Effector memory CD8-positive, alpha-beta T cell (primary cell): Measurements from ENCODE around the gene SF3B6.
A peak's percentile ranks its signal among the peaks of the same experiment; 100 is the strongest.
"Not testable (repeated sequence)": the region's sequence is repeated elsewhere in the genome, so short reads cannot be mapped to it uniquely, and the experiment has no call there.

Experiments used
- ATAC-seq: fragments of 150-1000 bp; cut with Tn5 transposase; replicated peaks from 2 replicates; pipeline ENCODE4 v1.10.0; 2021; ENCODE audit warnings: mild to moderate bottlenecking, moderate library complexity
- DNase-seq, 3 experiments: peaks; one replicate each; pipeline ENCODE4 v3.0.0; 2021
- H3K27ac Mint-ChIP-seq, 2 donors: one replicate each; pipeline ENCODE4 v1.8.0; 2022; ENCODE audit warnings: mild to moderate bottlenecking in 2 of 2, mixed read lengths in 2 of 2, moderate library complexity in 2 of 2
- H3K27me3 Mint-ChIP-seq, 2 donors: one replicate each; pipeline ENCODE4 v1.8.0; 2022; ENCODE audit warnings: mixed read lengths in 2 of 2
- H3K36me3 Mint-ChIP-seq: one replicate; pipeline ENCODE4 v1.8.0; 2022; ENCODE audit warnings: mild to moderate bottlenecking, moderate library complexity, mixed read lengths; ENCODE audit not compliant: insufficient read depth
- H3K4me1 Mint-ChIP-seq, 2 donors: one replicate each; pipeline ENCODE4 v1.8.0; 2022; ENCODE audit warnings: low read depth in 2 of 2, mixed read lengths in 2 of 2
- H3K4me3 Mint-ChIP-seq, 2 donors: one replicate each; pipeline ENCODE4 v1.8.0; 2022; ENCODE audit warnings: mild to moderate bottlenecking in 2 of 2, mixed read lengths in 2 of 2, moderate library complexity in 2 of 2
- H3K9me3 Mint-ChIP-seq, 2 donors: one replicate each; pipeline ENCODE4 v1.8.0; 2022; ENCODE audit warnings: mixed read lengths in 2 of 2

Gene SF3B6

GRCh38 chr2:24106786-24107185 is 30.7 kb upstream of the SF3B6 start:
- no peak overlapping the region for H3K27ac Mint-ChIP-seq
- DNase-seq (no peak), ATAC-seq (no peak)
- H3K36me3 Mint-ChIP-seq, result no peaks in the 10 kb centered on the region
- H3K4me1 Mint-ChIP-seq, result no peaks in the 10 kb centered on the region
- H3K9me3 Mint-ChIP-seq, result peaks cover 4 to 11% of the 10 kb centered on the region in 2 donors
- no peaks in the 10 kb centered on the region for H3K27me3 Mint-ChIP-seq
- no peak overlapping the region for H3K4me3 Mint-ChIP-seq

DNA sequence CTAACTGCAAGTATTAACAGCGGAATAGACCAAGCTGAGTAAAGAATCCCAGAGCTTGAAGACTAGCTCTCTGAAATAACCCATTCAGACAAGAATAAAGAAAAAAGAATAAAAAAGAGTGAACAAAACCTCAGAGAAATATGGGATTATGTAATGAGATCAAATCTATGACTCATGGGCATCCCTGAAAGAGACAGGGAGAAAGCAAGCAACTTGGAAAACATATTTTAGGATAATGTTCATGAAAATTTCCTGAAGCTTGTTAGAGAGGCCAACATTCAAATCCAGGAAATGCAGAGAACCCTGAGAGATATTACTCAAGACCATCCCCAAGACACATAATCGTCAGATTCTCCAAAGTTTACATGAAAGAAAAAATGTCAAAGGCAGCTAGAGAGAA is 29.7 kb upstream of the SF3B6 start:
- DNase-seq (no peak), ATAC-seq (no peak)
- peaks cover 4 to 11% of the 10 kb centered on the region in 2 donors for H3K9me3 Mint-ChIP-seq
- no peaks in the 10 kb centered on the region for H3K27me3 Mint-ChIP-seq
- no peak overlapping the region for H3K4me3 Mint-ChIP-seq
- no peaks in the 10 kb centered on the region for H3K36me3 Mint-ChIP-seq
- no peaks in the 10 kb centered on the region for H3K4me1 Mint-ChIP-seq
- H3K27ac Mint-ChIP-seq, result no peak overlapping the region

- H3K36me3 Mint-ChIP-seq, result no peaks in the 10 kb centered on the region
- no peak overlapping the region for H3K27ac Mint-ChIP-seq
- ATAC-seq (no peak), DNase-seq (no peak)
- H3K4me3 Mint-ChIP-seq, result no peak overlapping the region
- H3K27me3 Mint-ChIP-seq, result no peaks in the 10 kb centered on the region
- peaks cover 4 to 11% of the 10 kb centered on the region in 2 donors for H3K9me3 Mint-ChIP-seq
- no peaks in the 10 kb centered on the region for H3K4me1 Mint-ChIP-seq
Observed at GRCh38 chr2:24104906-24105305, 28.8 kb upstream of the SF3B6 start.

GRCh38 chr2:24104110-24104650 is 28.1 kb upstream of the SF3B6 start:
- DNase-seq (no peak), ATAC-seq (no peak)
- H3K9me3 Mint-ChIP-seq, result peaks cover 4 to 11% of the 10 kb centered on the region in 2 donors
- H3K27me3 Mint-ChIP-seq, result no peaks in the 10 kb centered on the region
- no peak overlapping the region for H3K27ac Mint-ChIP-seq
- no peaks in the 10 kb centered on the region for H3K36me3 Mint-ChIP-seq
- H3K4me3 Mint-ChIP-seq, result no peak overlapping the region
- no peaks in the 10 kb centered on the region for H3K4me1 Mint-ChIP-seq

- DNase-seq (no peak), ATAC-seq (no peak)
- H3K4me1 Mint-ChIP-seq, result no peaks in the 10 kb centered on the region
- no peaks in the 10 kb centered on the region for H3K27me3 Mint-ChIP-seq
- H3K4me3 Mint-ChIP-seq, result no peak overlapping the region
- H3K9me3 Mint-ChIP-seq, result peaks cover 0 to 13% of the 10 kb centered on the region in 2 donors
- H3K36me3 Mint-ChIP-seq, result no peaks in the 10 kb centered on the region
- no peak overlapping the region for H3K27ac Mint-ChIP-seq
Observed at GRCh38 chr2:24102677-24103076, 26.6 kb upstream of the SF3B6 start.

DNA sequence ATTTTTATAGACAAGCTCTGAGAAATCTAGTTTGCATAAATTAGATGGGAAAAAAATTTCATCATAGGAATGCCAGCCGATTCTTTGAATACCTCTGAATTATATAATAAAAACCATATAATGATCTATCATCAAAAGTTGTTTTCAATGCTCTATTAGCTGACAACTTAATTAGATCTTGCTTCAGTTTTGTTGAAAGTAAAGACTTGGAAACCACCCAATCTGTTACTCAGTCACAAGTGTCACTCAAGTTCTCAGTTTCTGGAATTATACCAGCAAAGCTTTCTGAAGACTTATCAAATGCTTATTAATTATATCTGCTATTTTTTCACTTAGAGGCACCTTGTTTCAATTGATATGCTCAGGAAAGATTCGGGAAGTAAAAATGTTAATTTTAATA is 25.9 kb upstream of the SF3B6 start:
- Mint-ChIP-seq H3K9me3 (peaks cover 0 to 11% of the 10 kb centered on the region in 2 donors), H3K27me3 (no peaks in the 10 kb centered on the region), H3K4me3 (no peak overlapping the region), H3K36me3 (peaks cover 5% of the 10 kb centered on the region), H3K4me1 (no peaks in the 10 kb centered on the region), H3K27ac (no peak overlapping the region)
- ATAC-seq, result no peak
- DNase-seq, result no peak

DNA sequence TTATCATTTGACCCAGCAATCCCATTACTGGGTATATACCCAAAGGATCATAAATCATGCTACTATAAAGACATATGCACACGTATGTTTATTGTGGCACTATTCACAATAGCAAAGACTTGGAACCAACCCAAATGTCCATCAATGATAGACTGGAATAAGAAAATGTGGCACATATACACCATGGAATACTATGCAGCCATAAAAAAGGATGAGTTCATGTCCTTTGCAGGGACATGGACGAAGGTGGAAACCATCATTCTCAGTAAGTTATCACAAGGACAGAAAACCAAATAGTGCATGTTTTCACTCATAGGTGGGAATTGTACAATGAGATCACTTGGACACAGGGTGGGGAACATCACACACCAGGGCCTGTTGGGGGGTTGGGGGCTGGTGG is 24.6 kb upstream of the SF3B6 start:
- not testable (repeated sequence) for H3K36me3 Mint-ChIP-seq, H3K9me3 Mint-ChIP-seq, ATAC-seq, H3K27me3 Mint-ChIP-seq, DNase-seq, H3K4me1 Mint-ChIP-seq, H3K4me3 Mint-ChIP-seq, H3K27ac Mint-ChIP-seq

DNA sequence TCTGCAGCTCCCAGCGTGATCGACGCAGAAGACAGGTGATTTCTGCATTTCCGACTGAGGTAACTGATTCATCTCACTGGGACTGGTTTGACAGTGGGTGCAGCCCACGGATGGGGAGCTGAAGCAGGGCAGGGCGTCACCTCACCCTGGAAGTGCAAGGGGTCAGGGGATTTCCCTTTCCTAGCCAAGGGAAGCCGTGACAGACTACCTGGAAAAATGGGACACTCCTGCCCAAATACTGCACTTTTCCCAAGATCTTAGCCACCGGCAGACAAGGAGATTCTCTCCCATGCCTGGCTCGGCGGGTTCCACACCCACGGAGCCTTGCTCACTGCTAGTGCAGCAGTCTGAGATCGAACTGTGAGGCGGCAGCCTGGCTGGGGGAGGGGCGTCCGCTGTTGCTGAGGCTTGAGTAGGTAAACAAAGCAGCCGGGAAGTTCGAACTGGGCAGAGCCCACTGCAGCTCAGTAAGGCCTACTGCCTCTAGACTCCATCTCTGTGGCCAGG is 19.1 kb upstream of the SF3B6 start:
- not testable (repeated sequence) for DNase-seq, ATAC-seq, H3K36me3 Mint-ChIP-seq, H3K27ac Mint-ChIP-seq, H3K9me3 Mint-ChIP-seq, H3K27me3 Mint-ChIP-seq, H3K4me1 Mint-ChIP-seq, H3K4me3 Mint-ChIP-seq

GRCh38 chr2:24093270-24093669 is 17.1 kb upstream of the SF3B6 start:
- not testable (repeated sequence) for H3K4me1 Mint-ChIP-seq, H3K4me3 Mint-ChIP-seq, H3K27me3 Mint-ChIP-seq, H3K9me3 Mint-ChIP-seq, DNase-seq, H3K36me3 Mint-ChIP-seq, ATAC-seq, H3K27ac Mint-ChIP-seq

DNA sequence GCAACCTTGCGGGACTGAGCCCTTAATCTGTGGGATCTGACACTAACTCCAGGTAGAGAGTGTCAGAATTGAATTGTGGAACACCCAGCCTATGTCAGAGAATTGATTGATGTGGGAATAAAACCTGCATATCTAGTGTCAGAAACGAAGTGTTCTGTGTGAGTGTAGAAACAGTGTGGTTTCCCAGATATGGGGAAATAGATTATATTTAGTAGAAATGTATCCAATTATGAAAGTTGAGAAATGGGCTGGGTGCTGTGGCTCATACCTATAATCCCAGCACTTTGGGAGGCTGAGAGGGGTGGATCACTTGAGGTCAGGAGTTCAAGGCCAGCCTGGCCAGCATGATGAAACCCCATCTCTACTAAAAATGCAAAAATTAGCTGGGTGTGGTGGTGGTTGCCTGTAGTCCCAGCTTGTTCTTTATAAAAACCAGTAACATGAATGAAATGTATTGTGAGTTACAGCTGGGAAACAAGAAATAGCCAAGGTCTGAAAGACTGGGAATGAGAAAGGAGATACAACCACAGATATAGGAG is 12.8 kb upstream of the SF3B6 start:
- Mint-ChIP-seq H3K4me3 (no peak overlapping the region), H3K27ac (no peak overlapping the region), H3K4me1 (peaks cover 6 to 8% of the 10 kb centered on the region in 2 donors), H3K27me3 (no peaks in the 10 kb centered on the region), H3K36me3 (peaks cover 16% of the 10 kb centered on the region), H3K9me3 (peaks cover 0 to 2% of the 10 kb centered on the region in 2 donors)
- ATAC-seq, result no peak
- no peak for DNase-seq

DNA sequence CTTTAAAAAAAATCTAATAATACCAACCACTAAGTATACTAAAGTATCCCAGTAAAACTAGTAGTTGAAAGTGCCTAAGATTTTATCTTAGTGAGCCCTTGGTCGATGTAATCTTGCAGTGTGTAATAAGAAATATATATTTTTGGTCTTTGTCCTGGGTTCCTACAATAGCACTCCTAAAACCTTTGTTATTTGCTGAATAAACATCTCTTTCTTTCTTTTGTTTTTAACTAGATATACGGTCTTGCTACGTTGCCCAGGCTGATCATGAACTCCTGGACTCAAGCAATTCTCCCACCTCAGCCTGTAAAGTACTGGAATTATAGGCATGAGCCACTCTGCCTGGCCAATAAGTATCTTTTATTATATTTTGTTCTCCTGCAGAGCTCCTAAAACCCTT is 10.9 kb upstream of the SF3B6 start:
- DNase-seq (no peak), ATAC-seq (no peak)
- Mint-ChIP-seq H3K36me3 (peaks cover 22% of the 10 kb centered on the region), H3K4me1 (peaks cover 8 to 9% of the 10 kb centered on the region in 2 donors), H3K27ac (no peak overlapping the region), H3K9me3 (no peaks in the 10 kb centered on the region), H3K4me3 (no peak overlapping the region), H3K27me3 (no peaks in the 10 kb centered on the region)

GRCh38 chr2:24086241-24086640 is 10.1 kb upstream of the SF3B6 start:
- Mint-ChIP-seq H3K4me1 (peaks cover 8 to 9% of the 10 kb centered on the region in 2 donors), H3K27me3 (no peaks in the 10 kb centered on the region), H3K9me3 (no peaks in the 10 kb centered on the region), H3K36me3 (peaks cover 29% of the 10 kb centered on the region), H3K27ac (no peak overlapping the region), H3K4me3 (no peak overlapping the region)
- ATAC-seq (no peak), DNase-seq (no peak)

DNA sequence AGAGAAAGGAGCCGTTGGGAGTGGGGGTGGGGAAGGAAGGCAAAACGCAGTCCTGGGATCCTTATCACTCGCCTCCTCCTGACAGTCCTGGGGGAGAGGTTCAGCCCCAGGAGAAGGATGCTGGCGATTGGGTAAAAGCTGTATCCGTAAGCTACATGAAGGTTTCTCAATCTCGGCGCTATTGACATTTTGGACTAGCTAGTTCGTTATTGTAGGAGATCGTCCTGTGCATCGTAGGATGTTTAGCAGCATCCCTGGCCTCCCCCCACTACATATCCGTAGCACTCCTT is 9.0 kb upstream of the SF3B6 start:
- H3K36me3 Mint-ChIP-seq, result peaks cover 29% of the 10 kb centered on the region
- no peak for DNase-seq
- H3K27ac Mint-ChIP-seq, result peak overlapping the region in 1 of 2 donors; percentile 53
- H3K4me1 Mint-ChIP-seq, result peaks cover 8 to 9% of the 10 kb centered on the region in 2 donors
- no peak for ATAC-seq
- H3K9me3 Mint-ChIP-seq, result no peaks in the 10 kb centered on the region
- H3K4me3 Mint-ChIP-seq, result peak overlapping the region; percentile 40 to 85
- no peaks in the 10 kb centered on the region for H3K27me3 Mint-ChIP-seq

DNA sequence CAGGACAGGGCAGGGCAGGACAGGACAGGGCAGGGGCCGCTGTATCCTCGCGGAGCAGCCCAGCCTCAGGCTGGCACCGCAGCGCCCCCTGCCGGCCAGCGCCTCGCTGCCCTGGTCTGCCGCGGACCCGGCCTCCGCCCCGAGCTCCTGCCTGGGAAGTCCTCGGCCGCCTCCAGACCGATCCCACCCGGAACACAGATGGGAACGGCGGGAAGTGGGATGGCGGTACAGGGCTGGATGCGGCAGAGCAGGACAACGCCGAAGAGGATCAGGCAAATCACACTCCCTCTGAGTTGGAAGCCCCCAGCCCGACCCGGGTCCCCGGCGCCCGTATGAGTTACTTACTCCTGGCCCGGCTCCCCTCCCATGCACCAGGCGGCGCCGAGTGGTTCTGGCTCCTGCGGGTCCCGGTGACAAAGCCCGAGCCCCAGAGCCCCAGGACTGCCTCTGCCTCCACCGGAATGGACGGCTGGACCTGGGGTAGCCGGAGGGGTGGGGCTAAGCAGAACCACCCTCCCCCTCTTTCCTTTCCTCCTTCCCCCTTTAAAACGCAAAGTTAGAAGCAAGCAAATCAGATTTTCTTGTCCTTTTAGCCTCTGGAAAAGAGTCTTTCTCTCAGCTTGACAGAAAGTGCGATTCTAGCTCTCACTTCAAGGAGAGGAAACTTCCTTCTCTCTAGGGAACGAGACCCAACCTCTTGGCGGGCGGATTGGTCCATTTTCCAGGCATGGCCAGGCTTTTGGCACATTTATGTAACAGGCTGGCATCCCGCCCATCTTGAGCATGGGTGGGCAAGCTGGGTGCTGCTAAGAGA is 8.5 kb upstream of the SF3B6 start, which contains the start of gene TP53I3:
TP53I3 (minus strand) TSS at position 449 of the 814 bp plus-strand sequence. CDS start 508 bp downstream, outside the sequence.
- peaks cover 29% of the 10 kb centered on the region for H3K36me3 Mint-ChIP-seq
- H3K27ac Mint-ChIP-seq, result peak within 1 kb of the TSS in 1 of 2 donors; percentile 53

More for the DNA sequence above, 8.5 kb upstream of the SF3B6 start, which contains the start of gene TP53I3:
- peak; percentile 95 for ATAC-seq
- Mint-ChIP-seq H3K4me1 (peaks cover 8 to 9% of the 10 kb centered on the region in 2 donors), H3K9me3 (no peaks in the 10 kb centered on the region), H3K4me3 (peak within 1 kb of the TSS; percentile 77 to 85), H3K27me3 (no peaks in the 10 kb centered on the region)
- DNase-seq, result peak; percentile 79 to 84 (median 83)
